HepG2 (cell line): Measurements from ENCODE around the gene GRHL1. TPM values are rescaled to one million over a fixed set of nuclear protein-coding genes. Genes with fewer than 3 reads are reported as not detected.

Experiments used
- AKAP8 ChIP-seq: sonication (generic); formaldehyde crosslinking; IDR thresholded peaks from 2 replicates; pipeline ENCODE4 v1.5.1; 2020; ENCODE audit warnings: mild to moderate bottlenecking, missing genetic modification reagents
- ATF5 ChIP-seq: sonication (generic); formaldehyde crosslinking; IDR thresholded peaks from 2 replicates; pipeline ENCODE4 v1.4.0; 2020; ENCODE audit warnings: mild to moderate bottlenecking, low read depth, missing genetic modification reagents
- DBP ChIP-seq: sonication (generic); formaldehyde crosslinking; IDR thresholded peaks from 2 replicates; pipeline ENCODE4 v1.4.0; 2020; ENCODE audit warnings: missing genetic modification reagents; ENCODE audit errors: not compliant biosample characterization
- GZF1 ChIP-seq: sonication (generic); formaldehyde crosslinking; IDR thresholded peaks from 2 replicates; pipeline ENCODE4 v1.5.1; 2020; ENCODE audit warnings: mild to moderate bottlenecking, missing genetic modification reagents
- KLF9 ChIP-seq: IDR thresholded peaks from 2 replicates; pipeline ENCODE4 v1.6.1; 2016; ENCODE audit warnings: low read depth
- MBD4 ChIP-seq: IDR thresholded peaks from 2 replicates; pipeline ENCODE4 v1.6.1; 2012; ENCODE audit warnings: low read length, inconsistent platforms, borderline replicate concordance
- NFAT5 ChIP-seq: sonication (generic); formaldehyde crosslinking; IDR thresholded peaks from 2 replicates; pipeline ENCODE4 v1.4.0; 2020; ENCODE audit warnings: missing genetic modification reagents
- REL ChIP-seq: sonication (generic); formaldehyde crosslinking; conservative IDR thresholded peaks from 2 replicates; pipeline ENCODE4 v1.8.0; 2022; ENCODE audit warnings: mild to moderate bottlenecking, missing genetic modification reagents, moderate library complexity
- SAFB2 ChIP-seq: sonication (generic); formaldehyde crosslinking; IDR thresholded peaks from 2 replicates; pipeline ENCODE4 v1.5.1; 2020; ENCODE audit warnings: missing genetic modification reagents, low read depth, mild to moderate bottlenecking, borderline replicate concordance
- SATB2 ChIP-seq: sonication (generic); formaldehyde crosslinking; IDR thresholded peaks from 2 replicates; pipeline ENCODE4 v1.5.0; 2020; ENCODE audit warnings: missing genetic modification reagents
- SNAPC2 ChIP-seq: sonication (generic); formaldehyde crosslinking; IDR thresholded peaks from 2 replicates; pipeline ENCODE4 v1.8.1; 2022; ENCODE audit warnings: mild to moderate bottlenecking, missing genetic modification reagents
- UBTF ChIP-seq: sonication (generic); formaldehyde crosslinking; IDR thresholded peaks from 2 replicates; pipeline ENCODE4 v1.4.0; 2020; ENCODE audit warnings: mild to moderate bottlenecking, missing genetic modification reagents
- WIZ ChIP-seq: sonication (generic); formaldehyde crosslinking; IDR thresholded peaks from 2 replicates; pipeline ENCODE4 v1.5.1; 2020; ENCODE audit warnings: mild to moderate bottlenecking, missing genetic modification reagents
- ZNF251 ChIP-seq: sonication (generic); formaldehyde crosslinking; IDR thresholded peaks from 2 replicates; pipeline ENCODE4 v1.9.0; 2021; ENCODE audit warnings: mild to moderate bottlenecking, missing genetic modification reagents
- ZNF367 ChIP-seq: sonication (generic); formaldehyde crosslinking; IDR thresholded peaks from 2 replicates; pipeline ENCODE4 v1.4.0; 2020; ENCODE audit warnings: missing genetic modification reagents, borderline replicate concordance
- ZNF598 ChIP-seq: sonication (generic); formaldehyde crosslinking; IDR thresholded peaks from 2 replicates; pipeline ENCODE4 v1.5.1; 2020; ENCODE audit warnings: mild to moderate bottlenecking, missing genetic modification reagents, borderline replicate concordance
- ZNF614 ChIP-seq: IDR thresholded peaks from 2 replicates; pipeline ENCODE4 v1.6.1; 2018; ENCODE audit warnings: missing biosample characterization, missing genetic modification reagents, inconsistent platforms, borderline replicate concordance
- ZNF724P ChIP-seq: sonication (generic); formaldehyde crosslinking; IDR thresholded peaks from 2 replicates; pipeline ENCODE4 v1.8.0; 2022; ENCODE audit warnings: missing genetic modification reagents, borderline replicate concordance
- ZNF740 ChIP-seq: sonication (generic); formaldehyde crosslinking; IDR thresholded peaks from 2 replicates; pipeline ENCODE4 v1.4.0; 2020; ENCODE audit warnings: missing genetic modification reagents
- ZNF850 ChIP-seq: sonication (generic); formaldehyde crosslinking; conservative IDR thresholded peaks from 2 replicates; pipeline ENCODE4 v1.9.0; 2021; ENCODE audit warnings: mild to moderate bottlenecking, missing genetic modification reagents
- polyA plus RNA-seq, 8 experiments: library from polyadenylated mRNA; depleted of rRNA in 3 of 8; stranded (reverse) in 7 of 8; unstranded in 1 of 8; fragments of >200 nt; fragmentation: Illumina TruSeq in 4 of 8; extraction: Trizol in 4 of 8; gene quantifications; 2 replicates each; pipeline versions ENCODE4 v1.2.1 to v1.2.3, GENCODE V29; 2011 to 2016; ENCODE audit warnings: low read depth in 4 of 8, missing spikeins in 1 of 8, mixed read lengths in 1 of 8; ENCODE audit not compliant: insufficient read depth in 1 of 8
- total RNA-seq, 5 experiments: library from RNA; depleted of rRNA; stranded (reverse); fragments of >200 nt; fragmentation: Illumina TruSeq; extraction: Trizol; gene quantifications; 2 replicates each; pipeline ENCODE4 v1.2.3, GENCODE V29; 2016; ENCODE audit warnings: low read depth in 1 of 5

GRHL1 gene
- total and polyA plus RNA-seq, 2 of the 13 experiments (the other 11 are each of a cell fraction or from before 2014, with no cell fraction given) = 9.3 to 12.0 TPM

- TF ChIP-seq ZNF740 (peak; percentile 75; the same call in 1 of the 2 replicates), SNAPC2 (CRISPR knock-in tag) (peak; percentile 95), KLF9 (CRISPR knock-in tag) (0 out of 2 replicates have a peak, but pooled peaks have one; percentile 77), ZNF724P (CRISPR knock-in tag) (peak; percentile 93; the same call in 1 of the 2 replicates), NFAT5 (CRISPR knock-in tag) (peak; percentile 99), UBTF (CRISPR knock-in tag) (no peak; the same call in 1 of the 2 replicates), GZF1 (0 out of 2 replicates have a peak, but pooled peaks have one; percentile 84), ATF5 (CRISPR knock-in tag) (peak; percentile 98), WIZ (peak; percentile 72; the same call in 1 of the 2 replicates), ZNF367 (CRISPR knock-in tag) (peak; percentile 95; the same call in 1 of the 2 replicates), DBP (CRISPR knock-in tag) (peak; percentile 84), MBD4 (no peak), REL (CRISPR knock-in tag) (0 out of 2 replicates have a peak, but pooled peaks have one; percentile 56), ZNF850 (no peak), SAFB2 (CRISPR knock-in tag) (0 out of 2 replicates have a peak, but pooled peaks have one; percentile 44), AKAP8 (CRISPR knock-in tag) (no peak; the same call in 1 of the 2 replicates), ZNF598 (CRISPR knock-in tag) (no peak), ZNF614 (CRISPR knock-in tag) (peak; percentile 61; the same call in 1 of the 2 replicates), SATB2 (CRISPR knock-in tag) (peak; percentile 98; the same call in 1 of the 2 replicates), ZNF251 (CRISPR knock-in tag) (peak; percentile 76; the same call in 1 of the 2 replicates)
Observed at GRCh38 chr2:10043256-10043905, 91.9 kb downstream of the GRHL1 start, which contains the start of gene KLF11 (continued).
